Esophagus muscularis mucosa (tissue), 3 donors: Measurements from ENCODE around the gene ADGRB2.

Source experiments
- EP300 ChIP-seq: sonication (generic); formaldehyde crosslinking; IDR thresholded peaks from one replicate; pipeline ENCODE4 v1.6.1; 2017; ENCODE audit warnings: antibody characterized with exemption
- TF ChIP-seq, protein P1 (sequence below), 3 experiments: fragments of 200-600 bp in 2 of 3; fragments of 450-650 bp in 1 of 3; sonication (generic) in 2 of 3; IDR thresholded peaks; one replicate each; pipeline ENCODE4 v1.5.1; 2017 to 2019; ENCODE audit warnings: antibody characterized with exemption in 3 of 3, mild to moderate bottlenecking in 2 of 3, moderate library complexity in 1 of 3

DNA sequence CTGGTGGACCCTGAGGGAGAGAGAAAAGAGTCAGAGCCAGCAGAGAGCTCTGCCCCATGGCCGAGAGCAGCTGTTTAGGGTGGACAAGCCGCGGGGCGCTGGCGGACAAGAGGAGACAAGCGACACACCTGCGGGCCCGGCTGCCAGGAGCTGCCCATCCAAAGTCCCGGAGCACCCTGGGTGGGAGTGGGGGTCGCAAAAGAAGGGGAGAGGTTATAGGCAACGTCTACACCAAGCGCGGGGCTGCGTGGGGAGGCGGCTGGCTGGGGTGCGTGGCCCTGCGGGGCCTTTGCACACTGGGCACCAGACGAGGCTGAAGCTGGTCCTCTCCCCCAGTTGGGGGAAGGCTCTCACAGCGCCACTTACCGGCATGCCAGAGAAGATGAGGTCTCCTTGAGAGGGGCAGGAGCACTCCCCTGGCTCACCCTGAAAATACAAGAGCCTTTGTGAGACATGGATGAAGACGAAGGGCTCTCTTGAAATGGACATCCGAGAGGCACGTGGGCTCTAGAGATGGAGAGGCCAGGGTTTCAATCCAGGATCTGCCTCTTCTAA is 84.4 kb downstream of the ADGRB2 start:
- TF ChIP-seq, protein P1, sequence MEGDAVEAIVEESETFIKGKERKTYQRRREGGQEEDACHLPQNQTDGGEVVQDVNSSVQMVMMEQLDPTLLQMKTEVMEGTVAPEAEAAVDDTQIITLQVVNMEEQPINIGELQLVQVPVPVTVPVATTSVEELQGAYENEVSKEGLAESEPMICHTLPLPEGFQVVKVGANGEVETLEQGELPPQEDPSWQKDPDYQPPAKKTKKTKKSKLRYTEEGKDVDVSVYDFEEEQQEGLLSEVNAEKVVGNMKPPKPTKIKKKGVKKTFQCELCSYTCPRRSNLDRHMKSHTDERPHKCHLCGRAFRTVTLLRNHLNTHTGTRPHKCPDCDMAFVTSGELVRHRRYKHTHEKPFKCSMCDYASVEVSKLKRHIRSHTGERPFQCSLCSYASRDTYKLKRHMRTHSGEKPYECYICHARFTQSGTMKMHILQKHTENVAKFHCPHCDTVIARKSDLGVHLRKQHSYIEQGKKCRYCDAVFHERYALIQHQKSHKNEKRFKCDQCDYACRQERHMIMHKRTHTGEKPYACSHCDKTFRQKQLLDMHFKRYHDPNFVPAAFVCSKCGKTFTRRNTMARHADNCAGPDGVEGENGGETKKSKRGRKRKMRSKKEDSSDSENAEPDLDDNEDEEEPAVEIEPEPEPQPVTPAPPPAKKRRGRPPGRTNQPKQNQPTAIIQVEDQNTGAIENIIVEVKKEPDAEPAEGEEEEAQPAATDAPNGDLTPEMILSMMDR (IDR thresholded peaks at IDR 0.05) = no peak
- TF ChIP-seq EP300 = no peak
